Measurements from ENCODE around the gene CCDC38.
"Not testable (repeated sequence)": the region's sequence is repeated elsewhere in the genome, so short reads cannot be mapped to it uniquely, and the experiment has no call there.

Gene CCDC38

GRCh38 chr12:95882873-95883272 is 59.5 kb downstream of the CCDC38 start:
- DNase-seq, result no peak

GRCh38 chr12:95882080-95882479 is 60.3 kb downstream of the CCDC38 start:
- no peak for DNase-seq

- no peak for DNase-seq
Measured at GRCh38 chr12:95881331-95881955, 61.0 kb downstream of the CCDC38 start.

- no peak for DNase-seq
Measured at GRCh38 chr12:95880895-95881294, 61.5 kb downstream of the CCDC38 start.

GRCh38 chr12:95877622-95878021 is 64.8 kb downstream of the CCDC38 start:
- DNase-seq, result no peak

GRCh38 chr12:95874452-95874851 is 68.0 kb downstream of the CCDC38 start:
- DNase-seq, result no peak

- no peak for DNase-seq
Measured at GRCh38 chr12:95870897-95871296, 71.5 kb downstream of the CCDC38 start.

- no peak for DNase-seq
Measured at GRCh38 chr12:95863337-95863736, 79.1 kb downstream of the CCDC38 start.

- DNase-seq, result no peak
Measured at GRCh38 chr12:95862038-95862437, 80.4 kb downstream of the CCDC38 start.

GRCh38 chr12:95859947-95860850 is 82.2 kb downstream of the CCDC38 start:
- no peak for DNase-seq

- DNase-seq, result peak in 1 of 51 donors; percentile 46
Measured at GRCh38 chr12:95859344-95859816, 83.0 kb downstream of the CCDC38 start.

- DNase-seq, result peak; percentile 36 to 97 (median 90)
Measured at GRCh38 chr12:95858451-95859343, 83.7 kb downstream of the CCDC38 start, which contains the start of gene SNRPF. Gene SNRPF, plus strand, starts transcription at chr12:95858952. Its CDS starts 122 bp downstream, at chr12:95859074.

GRCh38 chr12:95857799-95858198 is 84.6 kb downstream of the CCDC38 start:
- DNase-seq, result peak in 3 of 51 donors; percentile 14 to 44 (median 16)

GRCh38 chr12:95857156-95857555 is 85.3 kb downstream of the CCDC38 start:
- DNase-seq, result no peak

GRCh38 chr12:95852133-95852532 is 90.3 kb downstream of the CCDC38 start:
- DNase-seq, result no peak

GRCh38 chr12:95851606-95852005 is 90.8 kb downstream of the CCDC38 start:
- DNase-seq, result no peak

- peak in 8 of 51 donors; percentile 1 to 15 (median 2) for DNase-seq
Measured at GRCh38 chr12:95848575-95849388, 93.6 kb downstream of the CCDC38 start.

- not testable (repeated sequence) for DNase-seq
Measured at GRCh38 chr12:95842426-95842825, 100.0 kb downstream of the CCDC38 start.

- no peak for DNase-seq
Measured at GRCh38 chr12:95838125-95838524, 104.3 kb downstream of the CCDC38 start.

GRCh38 chr12:95837240-95838038 is 105.0 kb downstream of the CCDC38 start:
- no peak for DNase-seq

Data from hypothalamus (tissue), 51 donors.